CD4-positive, alpha-beta T cell treated with Interleukin-4 for 1 hour (primary cell): ENCODE measurements around the gene DDX59.
A peak's percentile ranks its signal among the peaks of the same experiment; 100 is the strongest.

Experiments
- DNase-seq, 2 donors: peaks; one replicate each; pipeline ENCODE4 v3.0.0-alpha.2; 2020 to 2022

Gene DDX59

GRCh38 chr1:200669314-200670241 is at the start of gene DDX59:
Gene DDX59 (minus strand): TSS chr1:200669907. CDS start chr1:200666740, 3,167 bp downstream.
- DNase-seq = peak; percentile 91 to 92

GRCh38 chr1:200714504-200715187 is 44.9 kb upstream of the DDX59 start:
- no peak for DNase-seq

GRCh38 chr1:200710166-200710565 is 40.5 kb upstream of the DDX59 start:
- DNase-seq = no peak

- DNase-seq = no peak
These were observed 39.1 kb upstream of the DDX59 start for GRCh38 chr1:200708769-200709168.

GRCh38 chr1:200708161-200708560 is 38.5 kb upstream of the DDX59 start:
- no peak for DNase-seq

- no peak for DNase-seq
These were observed 37.4 kb upstream of the DDX59 start for GRCh38 chr1:200707116-200707515.

GRCh38 chr1:200706111-200706814 is 36.6 kb upstream of the DDX59 start:
- no peak for DNase-seq

- DNase-seq = no peak
These were observed 35.3 kb upstream of the DDX59 start for GRCh38 chr1:200704986-200705500.

GRCh38 chr1:200699871-200700270 is 30.2 kb upstream of the DDX59 start:
- DNase-seq = peak in 1 of 2 donors; percentile 12

- no peak for DNase-seq
These were observed 25.0 kb upstream of the DDX59 start for GRCh38 chr1:200694738-200695137.

GRCh38 chr1:200693327-200693726 is 23.6 kb upstream of the DDX59 start:
- no peak for DNase-seq

- no peak for DNase-seq
These were observed 22.6 kb upstream of the DDX59 start for GRCh38 chr1:200692316-200692715.

- no peak for DNase-seq
These were observed 16.9 kb upstream of the DDX59 start for GRCh38 chr1:200686620-200687019.

- DNase-seq = no peak
These were observed 14.3 kb upstream of the DDX59 start for GRCh38 chr1:200684015-200684414.

- no peak for DNase-seq
These were observed 13.6 kb upstream of the DDX59 start for GRCh38 chr1:200683298-200683697.

GRCh38 chr1:200681231-200681630 is 11.5 kb upstream of the DDX59 start:
- DNase-seq = no peak

- DNase-seq = no peak
These were observed 7.1 kb upstream of the DDX59 start for GRCh38 chr1:200676829-200677228.

- no peak for DNase-seq
These were observed 5.8 kb upstream of the DDX59 start for GRCh38 chr1:200675588-200675852.

GRCh38 chr1:200674838-200675587 is 5.3 kb upstream of the DDX59 start:
- no peak for DNase-seq

GRCh38 chr1:200673952-200674823 is 4.5 kb upstream of the DDX59 start:
- DNase-seq = no peak

GRCh38 chr1:200671235-200671786 is 1.6 kb upstream of the DDX59 start:
- DNase-seq = no peak
